Measurements from ENCODE around the gene PAK5. TPM values are rescaled to one million over a fixed set of nuclear protein-coding genes. Genes with fewer than 3 reads are reported as not detected.

PAK5 gene
- total RNA-seq, 1 donor from 2014 or later = not detected

DNA sequence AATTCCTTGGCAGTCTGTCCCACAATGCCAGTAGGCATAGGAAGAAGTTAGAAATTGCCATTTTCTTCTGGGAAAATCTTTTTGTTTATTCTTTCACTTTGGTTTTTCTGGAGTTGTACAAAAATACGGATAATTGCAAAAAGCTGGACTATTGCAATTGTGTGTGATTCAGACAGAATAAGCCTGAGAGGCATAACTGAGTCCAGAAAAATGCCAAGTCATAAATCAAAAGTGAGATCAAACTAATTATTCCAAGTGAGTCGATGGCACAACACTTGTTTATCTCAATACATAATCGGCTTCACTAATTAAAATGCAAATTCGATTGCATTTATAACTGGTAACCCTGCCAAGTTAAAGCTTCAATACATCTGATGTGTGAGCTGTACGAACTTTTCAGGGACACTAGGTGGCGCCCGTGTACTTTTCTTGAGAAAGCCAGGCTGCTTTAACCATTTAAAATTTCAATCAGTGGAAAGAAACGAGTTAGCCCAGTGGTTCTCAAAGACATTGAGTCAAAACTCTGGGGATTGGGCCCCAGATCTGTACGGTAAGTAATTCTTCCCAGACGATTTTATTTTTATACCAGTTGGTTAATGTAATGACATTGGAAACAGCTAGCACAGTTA, 221.9 kb downstream of the PAK5 start:
- no peak overlapping the region for H3K4me3 ChIP-seq
- H3K36me3 ChIP-seq = no peaks in the 10 kb centered on the region
- no peaks in the 10 kb centered on the region for H3K4me1 ChIP-seq
- peak; percentile 36 for DNase-seq
- H3K27ac ChIP-seq (replicated peaks) = no peak overlapping the region
- H3K9me3 ChIP-seq (replicated peaks) = no peaks in the 10 kb centered on the region
- intact Hi-C loops (cut with micrococcal nuclease) = loop anchor here (5.0 to 10.0 kb wide), 2 partner anchors 475 to 1928 kb away; no protein-coding TSS in a partner anchor
- TF ChIP-seq, protein P1, sequence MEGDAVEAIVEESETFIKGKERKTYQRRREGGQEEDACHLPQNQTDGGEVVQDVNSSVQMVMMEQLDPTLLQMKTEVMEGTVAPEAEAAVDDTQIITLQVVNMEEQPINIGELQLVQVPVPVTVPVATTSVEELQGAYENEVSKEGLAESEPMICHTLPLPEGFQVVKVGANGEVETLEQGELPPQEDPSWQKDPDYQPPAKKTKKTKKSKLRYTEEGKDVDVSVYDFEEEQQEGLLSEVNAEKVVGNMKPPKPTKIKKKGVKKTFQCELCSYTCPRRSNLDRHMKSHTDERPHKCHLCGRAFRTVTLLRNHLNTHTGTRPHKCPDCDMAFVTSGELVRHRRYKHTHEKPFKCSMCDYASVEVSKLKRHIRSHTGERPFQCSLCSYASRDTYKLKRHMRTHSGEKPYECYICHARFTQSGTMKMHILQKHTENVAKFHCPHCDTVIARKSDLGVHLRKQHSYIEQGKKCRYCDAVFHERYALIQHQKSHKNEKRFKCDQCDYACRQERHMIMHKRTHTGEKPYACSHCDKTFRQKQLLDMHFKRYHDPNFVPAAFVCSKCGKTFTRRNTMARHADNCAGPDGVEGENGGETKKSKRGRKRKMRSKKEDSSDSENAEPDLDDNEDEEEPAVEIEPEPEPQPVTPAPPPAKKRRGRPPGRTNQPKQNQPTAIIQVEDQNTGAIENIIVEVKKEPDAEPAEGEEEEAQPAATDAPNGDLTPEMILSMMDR (IDR thresholded peaks at IDR 0.05; ENCODE audit: borderline replicate concordance) = peak; percentile 85
- peaks cover 57% of the 10 kb centered on the region for H3K27me3 ChIP-seq (ENCODE audit: low read depth)

DNA sequence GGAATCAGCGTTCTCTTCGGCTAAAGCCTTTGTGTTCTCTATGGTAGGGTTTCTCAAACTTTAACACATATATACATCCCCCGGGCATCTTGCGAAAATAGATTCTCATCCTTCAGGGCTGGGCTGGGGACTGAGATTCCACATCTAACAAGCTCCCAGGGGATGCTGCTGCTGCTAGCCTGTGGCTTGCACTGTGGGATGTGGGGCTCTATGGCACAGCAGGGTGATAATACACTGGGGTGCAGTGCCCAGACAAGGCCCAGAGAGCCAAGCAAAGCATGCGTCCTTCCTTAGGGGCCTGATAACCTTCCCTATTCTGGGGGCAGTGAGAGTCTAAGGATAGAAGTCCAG, 222.4 kb downstream of the PAK5 start:
- no peak for DNase-seq
- no peak overlapping the region for H3K27ac ChIP-seq (replicated peaks)
- intact Hi-C loops (cut with micrococcal nuclease) = loop anchor here (5.0 to 10.0 kb wide), 2 partner anchors 476 to 1928 kb away; no protein-coding TSS in a partner anchor
- no peaks in the 10 kb centered on the region for H3K4me1 ChIP-seq
- H3K9me3 ChIP-seq (replicated peaks) = no peaks in the 10 kb centered on the region
- TF ChIP-seq, protein P1 (IDR thresholded peaks at IDR 0.05; ENCODE audit: borderline replicate concordance) = no peak
- H3K36me3 ChIP-seq = no peaks in the 10 kb centered on the region
- H3K4me3 ChIP-seq = no peak overlapping the region
- H3K27me3 ChIP-seq (ENCODE audit: low read depth) = peaks cover 53% of the 10 kb centered on the region

DNA sequence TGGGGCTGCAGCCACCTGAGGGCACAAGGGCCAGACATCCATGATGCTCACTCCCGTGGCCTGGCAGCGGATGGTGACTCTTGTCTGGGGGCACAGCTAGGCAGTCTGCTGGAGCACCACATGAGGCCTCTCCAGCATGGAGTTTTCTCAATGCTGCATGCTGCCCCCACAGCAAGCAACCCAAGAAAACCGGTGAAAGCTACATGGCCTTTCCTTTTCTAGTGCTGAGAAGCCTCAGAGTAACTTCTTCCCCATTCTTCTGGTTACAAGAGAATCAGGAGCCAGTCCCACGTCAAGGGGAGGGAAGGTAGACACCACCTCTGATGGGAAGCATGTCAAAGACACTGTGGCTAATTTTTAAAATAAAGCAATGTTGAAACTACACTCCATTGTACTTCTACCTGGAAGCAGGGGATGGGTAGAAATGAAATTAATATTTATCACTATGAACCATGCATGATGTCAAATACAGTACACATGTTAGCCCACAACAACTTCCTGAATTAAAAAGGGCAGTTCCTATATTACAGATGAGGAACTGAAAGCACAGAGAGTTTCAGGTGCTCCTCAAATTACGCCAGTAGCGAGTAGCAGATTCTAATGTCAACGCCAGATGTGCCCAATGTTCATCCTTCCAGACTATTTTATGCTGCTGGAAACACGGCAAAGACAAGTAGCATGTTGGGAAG, 223.0 kb downstream of the PAK5 start:
- Histone ChIP-seq H3K36me3 (no peaks in the 10 kb centered on the region), H3K4me3 (no peak overlapping the region), H3K27me3 (ENCODE audit: low read depth) (peaks cover 51% of the 10 kb centered on the region), H3K27ac (replicated peaks) (no peak overlapping the region), H3K9me3 (replicated peaks) (no peaks in the 10 kb centered on the region), H3K4me1 (no peaks in the 10 kb centered on the region)
- no peak for DNase-seq
- intact Hi-C loops (cut with micrococcal nuclease) = loop anchor here (5.0 to 10.0 kb wide), 2 partner anchors 476 to 1929 kb away; no protein-coding TSS in a partner anchor
- TF ChIP-seq, protein P1 (IDR thresholded peaks at IDR 0.05; ENCODE audit: borderline replicate concordance) = no peak

DNA sequence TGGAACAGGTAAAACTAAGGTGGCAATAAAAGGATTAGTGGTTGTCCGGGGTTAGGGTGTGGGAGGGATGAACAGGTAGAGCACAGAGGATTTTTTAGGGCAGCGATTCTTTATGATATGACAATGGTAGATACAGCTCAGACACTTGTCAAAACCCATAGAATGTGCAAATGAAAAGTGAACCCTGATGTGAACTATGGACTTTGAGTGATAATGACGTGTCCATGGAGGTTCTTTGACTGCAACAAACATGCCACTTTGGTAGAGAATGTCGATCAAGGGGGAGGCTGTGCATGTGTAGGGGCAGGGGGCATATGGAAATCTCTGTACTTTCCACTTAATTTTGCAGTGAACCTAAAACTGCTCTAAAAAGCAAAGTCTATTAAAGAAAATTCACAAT, 223.8 kb downstream of the PAK5 start:
- TF ChIP-seq, protein P1 (IDR thresholded peaks at IDR 0.05; ENCODE audit: borderline replicate concordance) = no peak
- no peaks in the 10 kb centered on the region for H3K4me1 ChIP-seq
- intact Hi-C loops (cut with micrococcal nuclease) = loop anchor here (5.0 to 10.0 kb wide), 2 partner anchors 477 to 1930 kb away; no protein-coding TSS in a partner anchor

DNA sequence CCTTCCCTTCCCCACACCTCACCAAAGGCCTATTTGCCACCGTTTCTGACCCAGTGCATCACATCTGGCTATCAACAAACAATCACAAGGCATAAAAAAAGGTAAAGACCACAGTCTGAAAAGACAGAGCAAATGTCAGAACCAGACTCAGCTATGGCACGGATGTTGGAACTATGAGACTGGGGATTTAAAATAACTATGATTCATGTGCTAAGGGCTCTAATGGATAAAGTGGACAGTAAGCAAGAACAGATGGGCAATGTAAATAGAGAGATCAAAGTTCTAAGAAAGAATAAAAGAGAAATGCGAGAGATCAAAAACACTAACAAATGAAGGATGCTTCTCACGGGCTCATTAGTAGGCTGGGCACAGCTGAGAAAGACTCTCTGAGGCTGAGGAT, 225.0 kb downstream of the PAK5 start:
- no peaks in the 10 kb centered on the region for H3K36me3 ChIP-seq
- H3K27me3 ChIP-seq (ENCODE audit: low read depth) = peaks cover 32% of the 10 kb centered on the region
- no peak overlapping the region for H3K27ac ChIP-seq (replicated peaks)
- H3K4me3 ChIP-seq = no peak overlapping the region
- TF ChIP-seq, protein P1 (IDR thresholded peaks at IDR 0.05; ENCODE audit: borderline replicate concordance) = no peak
- no peaks in the 10 kb centered on the region for H3K9me3 ChIP-seq (replicated peaks)
- no peak for DNase-seq
- intact Hi-C loops (cut with micrococcal nuclease) = loop anchor here (10.0 kb wide), 1 partner anchor 1931 kb away; no protein-coding TSS in a partner anchor
- no peaks in the 10 kb centered on the region for H3K4me1 ChIP-seq

More for the DNA sequence above, 223.8 kb downstream of the PAK5 start:
- no peak overlapping the region for H3K27ac ChIP-seq (replicated peaks)
- peaks cover 43% of the 10 kb centered on the region for H3K27me3 ChIP-seq (ENCODE audit: low read depth)
- no peaks in the 10 kb centered on the region for H3K9me3 ChIP-seq (replicated peaks)
- DNase-seq = no peak
- no peaks in the 10 kb centered on the region for H3K36me3 ChIP-seq
- H3K4me3 ChIP-seq = no peak overlapping the region
